T-helper 9 cell (primary cell): Measurements from ENCODE around the gene PSMD5.

Source experiments
- DNase-seq: peaks from one replicate; pipeline ENCODE4 v3.0.0-alpha.2; 2020

The PSMD5 gene

GRCh38 chr9:120874226-120875194, 31.8 kb upstream of the PSMD5 start:
- no peak for DNase-seq

GRCh38 chr9:120873512-120873911, 30.8 kb upstream of the PSMD5 start:
- no peak for DNase-seq

GRCh38 chr9:120872791-120873502, 30.2 kb upstream of the PSMD5 start:
- no peak for DNase-seq

GRCh38 chr9:120870206-120870605, 27.5 kb upstream of the PSMD5 start:
- DNase-seq, result no peak

GRCh38 chr9:120869726-120870125, 27.0 kb upstream of the PSMD5 start:
- DNase-seq, result no peak

- no peak for DNase-seq
Measured at GRCh38 chr9:120869360-120869687, 26.6 kb upstream of the PSMD5 start.

- peak; percentile 99 for DNase-seq
Measured at GRCh38 chr9:120868676-120869359, 26.1 kb upstream of the PSMD5 start.

GRCh38 chr9:120868339-120868675, 25.6 kb upstream of the PSMD5 start:
- DNase-seq, result no peak

GRCh38 chr9:120867676-120868338, 25.1 kb upstream of the PSMD5 start:
- no peak for DNase-seq

- no peak for DNase-seq
Measured at GRCh38 chr9:120866651-120867050, 23.9 kb upstream of the PSMD5 start.

GRCh38 chr9:120865809-120866208, 23.1 kb upstream of the PSMD5 start:
- DNase-seq, result no peak

- DNase-seq, result no peak
Measured at GRCh38 chr9:120865176-120865575, 22.5 kb upstream of the PSMD5 start.

GRCh38 chr9:120864719-120865118, 22.0 kb upstream of the PSMD5 start:
- no peak for DNase-seq

GRCh38 chr9:120863833-120864232, 21.1 kb upstream of the PSMD5 start:
- no peak for DNase-seq

GRCh38 chr9:120862452-120862851, 19.7 kb upstream of the PSMD5 start:
- no peak for DNase-seq

GRCh38 chr9:120861935-120862334, 19.2 kb upstream of the PSMD5 start:
- DNase-seq, result no peak

- no peak for DNase-seq
Measured at GRCh38 chr9:120860083-120860482, 17.4 kb upstream of the PSMD5 start.

- DNase-seq, result no peak
Measured at GRCh38 chr9:120859361-120859760, 16.6 kb upstream of the PSMD5 start.

GRCh38 chr9:120857902-120858301, 15.2 kb upstream of the PSMD5 start:
- DNase-seq, result no peak

- no peak for DNase-seq
Measured at GRCh38 chr9:120857481-120857880, 14.8 kb upstream of the PSMD5 start.

GRCh38 chr9:120856700-120857099, 14.0 kb upstream of the PSMD5 start:
- no peak for DNase-seq

GRCh38 chr9:120855827-120856670, 13.3 kb upstream of the PSMD5 start:
- DNase-seq, result no peak
